ENCODE results near the gene MAPK8. TPM values are rescaled to one million over a fixed set of nuclear protein-coding genes. Genes with fewer than 3 reads are reported as not detected.

Gene MAPK8
- polyA plus RNA-seq, 10 donors, result 29.7 to 49.1 (median 39.3) TPM

GRCh38 chr10:48377751-48378530, 71.5 kb downstream of the MAPK8 start:
- DNase-seq, result no peak

DNA sequence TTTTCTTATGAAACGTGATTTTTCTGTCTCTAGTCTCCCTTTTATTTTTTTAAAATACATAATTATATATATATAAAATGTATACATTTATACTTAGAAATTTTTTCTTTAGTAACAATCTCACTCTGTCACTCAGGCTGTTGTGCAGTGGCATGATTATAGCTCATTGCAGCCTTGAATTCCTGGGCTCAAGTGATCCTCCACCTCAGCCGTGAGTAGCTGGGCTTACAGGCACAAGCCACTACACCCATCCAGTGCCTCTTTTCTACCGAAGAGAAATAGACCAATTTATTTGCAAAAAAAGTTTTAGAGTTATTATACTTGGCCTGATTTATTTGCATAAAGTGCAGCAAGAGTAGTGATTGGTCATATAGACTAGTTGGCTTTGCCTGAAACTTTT, 72.2 kb downstream of the MAPK8 start:
- no peak for DNase-seq

GRCh38 chr10:48381971-48382370, 75.5 kb downstream of the MAPK8 start:
- DNase-seq, result no peak

- DNase-seq, result no peak
Measured at GRCh38 chr10:48382982-48383381, 76.5 kb downstream of the MAPK8 start.

- DNase-seq, result no peak
Measured at GRCh38 chr10:48383393-48383792, 76.9 kb downstream of the MAPK8 start.

GRCh38 chr10:48384699-48384982, 78.2 kb downstream of the MAPK8 start:
- peak in 2 of 3 donors; percentile 7 for DNase-seq

- DNase-seq, result no peak
Measured at GRCh38 chr10:48389272-48389671, 82.8 kb downstream of the MAPK8 start.

DNA sequence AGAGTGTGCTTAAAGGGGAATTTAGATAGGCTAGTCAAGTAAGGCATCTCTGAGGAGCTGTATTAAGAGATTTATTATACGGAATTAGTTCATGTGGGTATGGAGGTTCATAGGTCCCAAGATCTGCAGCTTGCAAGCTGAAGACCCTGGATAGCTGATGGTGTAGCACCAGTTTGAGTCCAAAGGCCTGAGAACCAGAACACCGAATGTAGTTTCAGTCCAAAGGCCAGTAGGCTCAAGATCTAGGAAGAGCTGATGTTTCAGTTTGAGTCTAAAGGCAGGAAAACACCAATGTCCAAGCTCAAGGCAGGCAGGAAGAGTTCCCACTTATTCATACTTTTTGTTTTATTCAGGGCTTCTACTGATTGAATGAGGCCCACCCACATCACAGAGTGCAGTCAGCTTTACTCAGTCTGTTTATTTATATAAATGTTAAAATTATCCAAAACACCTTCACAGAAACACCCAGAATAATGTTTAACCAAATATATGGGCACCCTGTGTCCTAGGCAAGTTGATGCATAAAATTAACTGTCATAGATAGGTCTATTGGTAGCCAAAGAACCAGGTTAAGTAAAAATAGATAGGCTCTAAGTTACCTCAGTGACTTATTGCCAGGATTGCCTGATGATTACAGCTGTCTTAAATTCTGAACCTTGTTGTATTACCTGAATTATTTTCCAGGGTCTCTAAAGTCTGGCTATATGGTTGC, 83.5 kb downstream of the MAPK8 start:
- DNase-seq, result no peak

DNA sequence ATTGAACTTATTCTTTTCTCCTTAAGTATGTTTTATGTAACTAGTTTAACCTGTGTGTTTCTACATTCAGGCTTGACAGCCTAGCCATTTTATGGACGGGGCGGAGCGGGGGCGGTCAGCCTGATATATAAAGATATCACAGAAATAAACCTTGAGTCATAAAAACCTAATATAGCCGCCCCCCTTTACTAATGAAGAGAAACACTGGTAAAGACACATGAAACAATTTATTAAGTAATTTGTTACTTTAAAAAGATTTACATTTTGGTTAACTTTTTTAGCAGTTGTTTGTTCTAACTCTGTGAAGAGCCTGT, 84.0 kb downstream of the MAPK8 start:
- DNase-seq, result no peak

- no peak for DNase-seq
Measured at GRCh38 chr10:48390933-48391845, 84.7 kb downstream of the MAPK8 start.

DNA sequence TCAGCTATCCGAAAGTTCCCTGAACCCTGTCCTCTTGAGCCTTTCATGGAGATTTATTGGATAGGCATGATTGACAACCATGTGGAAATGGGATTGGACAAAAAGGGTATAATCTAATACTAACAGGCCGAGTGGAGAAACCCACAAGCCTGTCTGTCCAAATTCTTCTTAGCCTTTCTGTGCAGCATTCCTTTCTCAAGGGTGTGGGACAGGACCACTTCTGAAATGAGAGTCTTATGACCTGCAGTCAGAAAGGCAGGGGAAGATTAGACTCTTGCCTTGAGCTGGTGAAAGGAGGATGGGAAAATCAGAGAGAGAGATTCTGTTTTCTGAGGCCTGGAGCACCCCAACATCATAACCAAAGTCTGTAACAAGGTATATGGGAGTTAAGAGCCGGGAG, 85.5 kb downstream of the MAPK8 start:
- DNase-seq, result no peak

- DNase-seq, result no peak
Measured at GRCh38 chr10:48398261-48398660, 91.8 kb downstream of the MAPK8 start.

DNA sequence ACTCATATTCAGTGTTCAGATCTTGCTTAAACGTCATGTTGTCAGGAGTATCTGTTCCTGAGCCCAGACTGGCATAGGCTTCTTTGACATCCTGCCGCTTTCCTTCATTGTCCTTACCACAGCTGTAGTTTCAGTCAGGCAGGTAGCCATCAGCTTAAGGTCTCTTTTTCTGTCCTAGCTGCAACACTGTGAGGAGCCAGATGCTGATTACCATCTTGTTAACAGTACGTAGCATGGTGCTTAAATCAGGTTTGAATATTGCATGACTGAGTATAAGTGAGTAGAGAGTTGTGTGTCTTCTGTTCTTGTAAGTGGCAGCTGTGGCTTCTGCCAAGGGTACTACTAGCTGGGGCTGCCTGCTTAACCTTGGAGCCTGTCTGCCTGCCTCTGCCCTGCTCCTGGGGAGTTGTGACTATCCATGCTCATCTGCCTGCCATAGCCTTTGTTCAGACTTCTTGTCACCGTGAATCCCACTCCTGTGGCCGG, 92.6 kb downstream of the MAPK8 start:
- DNase-seq, result no peak

DNA sequence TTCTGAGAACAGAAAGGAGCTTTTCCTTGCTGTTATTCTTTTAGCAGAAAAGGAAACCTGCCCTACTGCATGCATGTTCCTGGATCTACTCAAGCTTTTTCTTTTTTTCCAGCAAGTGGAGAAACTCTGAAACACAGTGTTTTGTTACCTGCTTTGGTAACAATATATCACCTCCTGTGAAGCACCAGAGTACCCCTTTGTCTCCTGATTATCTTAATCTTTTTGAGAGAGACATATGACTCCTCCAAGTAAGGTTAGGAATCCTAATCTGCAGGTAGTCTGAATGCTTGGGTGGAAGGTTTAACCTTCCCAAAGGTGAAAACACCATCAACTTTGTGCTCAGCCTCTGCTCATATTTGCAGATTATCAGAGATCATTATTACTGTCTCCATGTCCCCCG, 93.1 kb downstream of the MAPK8 start:
- no peak for DNase-seq

DNA sequence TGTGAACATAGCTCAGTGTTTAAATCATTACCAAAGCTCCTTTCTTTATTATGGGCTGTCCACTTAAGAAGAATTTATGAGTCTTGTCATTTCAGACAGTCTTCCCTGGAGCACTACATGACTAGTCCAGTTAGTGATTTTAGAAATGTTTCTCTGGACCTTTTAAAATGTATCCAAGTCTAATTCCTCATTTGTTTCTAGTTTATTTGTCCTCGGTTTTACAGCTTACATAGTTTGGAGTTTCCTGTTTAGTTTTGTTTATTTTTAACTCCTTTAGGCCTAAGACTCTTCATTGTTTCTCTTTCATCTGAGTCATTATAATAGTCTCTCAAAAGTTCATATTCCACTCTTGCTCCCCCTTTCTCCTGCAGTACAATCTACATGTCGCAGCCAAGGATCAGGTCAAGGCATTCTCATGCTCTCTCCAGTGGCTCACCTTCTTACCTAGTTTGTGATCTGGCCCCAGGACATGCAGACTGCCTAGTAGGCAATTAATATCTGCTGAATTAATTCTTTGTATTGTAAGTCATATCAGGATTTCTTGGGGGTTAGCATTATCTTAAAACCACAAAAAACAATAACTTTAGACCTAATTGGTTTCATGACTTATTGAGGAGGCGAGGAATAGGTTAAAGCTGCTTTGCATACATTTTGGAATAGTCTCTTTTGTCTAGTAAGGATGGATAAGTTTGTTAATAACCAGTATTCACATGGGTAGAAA, 93.8 kb downstream of the MAPK8 start:
- DNase-seq, result no peak

DNA sequence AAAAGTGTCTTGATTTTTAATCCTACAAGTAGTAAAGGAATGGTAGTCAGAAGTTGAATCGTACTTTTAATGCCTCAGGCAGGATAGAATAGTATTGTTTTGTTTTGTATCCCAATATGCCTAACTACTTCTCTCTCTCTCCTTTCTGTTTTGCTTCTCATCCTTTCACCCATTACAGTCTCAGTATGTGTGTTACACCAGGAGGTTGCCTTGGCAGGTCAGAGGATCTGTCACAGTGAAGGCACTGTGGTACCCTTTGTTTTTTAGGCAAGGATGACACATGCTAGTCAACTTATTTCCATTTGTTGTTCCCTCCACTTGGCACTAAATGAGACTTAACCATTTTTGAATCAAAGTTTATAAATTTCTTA, 94.4 kb downstream of the MAPK8 start:
- no peak for DNase-seq

DNA sequence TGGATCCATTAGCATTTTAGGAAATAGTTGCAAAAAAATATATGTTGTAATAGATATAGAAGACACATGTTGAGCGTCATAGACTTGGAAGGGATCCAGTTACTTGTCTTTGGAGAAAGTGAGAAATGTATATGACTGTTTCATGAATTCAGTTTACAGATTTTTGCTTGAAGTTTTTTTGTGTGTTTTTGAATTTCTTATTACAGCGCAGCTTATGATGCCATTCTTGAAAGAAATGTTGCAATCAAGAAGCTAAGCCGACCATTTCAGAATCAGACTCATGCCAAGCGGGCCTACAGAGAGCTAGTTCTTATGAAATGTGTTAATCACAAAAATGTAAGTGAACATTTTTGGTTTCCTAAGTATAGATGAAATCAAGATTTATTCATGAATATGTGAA, 98.2 kb downstream of the MAPK8 start:
- peak in 1 of 3 donors; percentile 7 for DNase-seq

DNA sequence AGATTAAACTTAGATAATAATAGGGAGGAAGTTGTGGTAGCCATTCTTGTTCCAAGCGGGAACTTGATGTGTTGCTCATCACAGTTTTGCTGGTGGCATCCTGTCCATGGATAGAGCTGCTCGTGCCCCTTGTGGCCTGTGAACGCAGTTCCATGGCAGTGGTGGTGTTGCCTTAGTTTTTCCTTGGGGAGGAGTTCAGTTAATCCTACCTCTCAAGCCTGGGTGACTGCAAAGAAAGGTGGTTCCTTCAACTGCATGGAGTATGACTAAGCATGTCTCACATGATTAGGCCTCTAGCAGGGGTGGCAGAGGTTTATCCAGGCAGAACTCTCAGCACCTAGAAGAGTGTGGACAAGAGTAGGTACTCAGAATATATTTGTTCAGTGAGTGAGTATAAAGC, 99.7 kb downstream of the MAPK8 start:
- DNase-seq, result no peak

GRCh38 chr10:48406658-48407057, 100.2 kb downstream of the MAPK8 start:
- DNase-seq, result no peak

DNA sequence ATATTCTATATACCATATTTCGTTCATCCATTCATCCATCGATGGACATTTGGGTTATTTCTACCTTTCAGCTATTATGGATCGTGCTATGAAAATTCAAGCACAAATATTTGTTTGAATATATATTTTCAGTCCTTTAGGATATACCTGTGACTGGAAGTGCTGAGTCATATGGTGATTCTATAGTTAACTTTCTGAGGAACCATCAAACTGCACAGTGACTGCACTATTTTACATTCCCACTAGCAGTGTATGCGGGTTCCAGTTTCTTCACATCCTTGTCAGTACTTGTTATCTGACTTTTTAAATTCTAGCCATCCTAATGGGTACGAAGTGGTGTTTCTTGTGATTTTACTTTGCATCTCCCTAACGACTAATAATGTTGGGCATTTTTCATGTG, 104.0 kb downstream of the MAPK8 start:
- no peak for DNase-seq

- DNase-seq, result no peak
Measured at GRCh38 chr10:48411510-48411909, 105.0 kb downstream of the MAPK8 start.

DNA sequence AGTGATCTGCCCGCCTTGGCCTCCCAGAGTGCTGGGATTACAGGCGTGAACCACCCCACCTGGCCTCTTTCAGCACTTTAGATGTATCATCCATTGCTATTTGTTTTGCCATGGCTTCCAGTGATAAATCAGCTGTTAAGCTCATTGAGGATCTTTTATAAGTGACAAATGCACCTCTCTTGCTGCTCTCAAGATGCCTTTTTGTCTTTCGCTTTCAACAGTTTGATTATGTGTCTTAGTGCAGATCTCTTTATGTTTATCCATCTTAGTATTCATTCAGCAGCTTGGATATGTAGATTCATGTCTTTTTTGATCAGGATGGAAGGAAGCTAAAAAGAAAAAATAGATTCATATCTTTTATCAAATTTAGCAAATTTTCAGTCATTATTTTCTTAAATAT, 105.6 kb downstream of the MAPK8 start:
- DNase-seq, result peak in 1 of 3 donors; percentile 3
